ENCODE data around the gene CCSAP.

The CCSAP gene

DNA sequence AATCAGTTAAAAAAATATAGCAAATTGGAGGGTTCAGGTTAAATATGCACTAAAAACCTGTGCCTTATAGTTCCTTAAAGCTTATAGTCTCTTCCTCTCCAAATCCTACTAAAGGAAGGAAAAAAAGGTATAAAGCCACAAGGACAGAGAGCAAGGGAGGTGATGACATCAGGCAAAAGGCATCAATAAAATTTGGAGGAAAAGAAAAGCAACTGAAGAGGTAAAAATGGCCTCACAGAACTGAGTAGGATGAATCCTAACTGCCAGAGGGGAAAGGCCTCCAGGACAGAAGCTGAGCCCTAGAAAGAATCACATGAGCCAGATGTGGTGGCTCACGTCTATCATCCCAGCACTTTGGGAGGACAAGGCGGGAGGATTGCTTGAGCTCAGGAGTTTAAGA is 8.1 kb downstream of the CCSAP start:
- TF ChIP-seq, protein P1, sequence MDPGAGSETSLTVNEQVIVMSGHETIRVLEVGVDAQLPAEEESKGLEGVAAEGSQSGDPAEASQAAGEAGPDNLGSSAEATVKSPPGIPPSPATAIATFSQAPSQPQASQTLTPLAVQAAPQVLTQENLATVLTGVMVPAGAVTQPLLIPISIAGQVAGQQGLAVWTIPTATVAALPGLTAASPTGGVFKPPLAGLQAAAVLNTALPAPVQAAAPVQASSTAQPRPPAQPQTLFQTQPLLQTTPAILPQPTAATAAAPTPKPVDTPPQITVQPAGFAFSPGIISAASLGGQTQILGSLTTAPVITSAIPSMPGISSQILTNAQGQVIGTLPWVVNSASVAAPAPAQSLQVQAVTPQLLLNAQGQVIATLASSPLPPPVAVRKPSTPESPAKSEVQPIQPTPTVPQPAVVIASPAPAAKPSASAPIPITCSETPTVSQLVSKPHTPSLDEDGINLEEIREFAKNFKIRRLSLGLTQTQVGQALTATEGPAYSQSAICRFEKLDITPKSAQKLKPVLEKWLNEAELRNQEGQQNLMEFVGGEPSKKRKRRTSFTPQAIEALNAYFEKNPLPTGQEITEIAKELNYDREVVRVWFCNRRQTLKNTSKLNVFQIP (CRISPR knock-in tag; IDR thresholded peaks at IDR 0.05; ENCODE audit: borderline replicate concordance, low read depth), result no peak
- no peak for TF ChIP-seq ESRRG (CRISPR knock-in tag; IDR thresholded peaks at IDR 0.05)
- TF ChIP-seq CSDC2 (CRISPR knock-in tag; IDR thresholded peaks at IDR 0.05), result no peak
- TF ChIP-seq, protein P2, sequence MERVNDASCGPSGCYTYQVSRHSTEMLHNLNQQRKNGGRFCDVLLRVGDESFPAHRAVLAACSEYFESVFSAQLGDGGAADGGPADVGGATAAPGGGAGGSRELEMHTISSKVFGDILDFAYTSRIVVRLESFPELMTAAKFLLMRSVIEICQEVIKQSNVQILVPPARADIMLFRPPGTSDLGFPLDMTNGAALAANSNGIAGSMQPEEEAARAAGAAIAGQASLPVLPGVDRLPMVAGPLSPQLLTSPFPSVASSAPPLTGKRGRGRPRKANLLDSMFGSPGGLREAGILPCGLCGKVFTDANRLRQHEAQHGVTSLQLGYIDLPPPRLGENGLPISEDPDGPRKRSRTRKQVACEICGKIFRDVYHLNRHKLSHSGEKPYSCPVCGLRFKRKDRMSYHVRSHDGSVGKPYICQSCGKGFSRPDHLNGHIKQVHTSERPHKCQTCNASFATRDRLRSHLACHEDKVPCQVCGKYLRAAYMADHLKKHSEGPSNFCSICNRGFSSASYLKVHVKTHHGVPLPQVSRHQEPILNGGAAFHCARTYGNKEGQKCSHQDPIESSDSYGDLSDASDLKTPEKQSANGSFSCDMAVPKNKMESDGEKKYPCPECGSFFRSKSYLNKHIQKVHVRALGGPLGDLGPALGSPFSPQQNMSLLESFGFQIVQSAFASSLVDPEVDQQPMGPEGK (CRISPR knock-in tag; IDR thresholded peaks at IDR 0.05; ENCODE audit: borderline replicate concordance), result no peak
- TF ChIP-seq OSR1 (CRISPR knock-in tag; IDR thresholded peaks at IDR 0.05), result no peak
- no peak for TF ChIP-seq ZFP3 (CRISPR knock-in tag; IDR thresholded peaks at IDR 0.05)
- TF ChIP-seq, protein P3, sequence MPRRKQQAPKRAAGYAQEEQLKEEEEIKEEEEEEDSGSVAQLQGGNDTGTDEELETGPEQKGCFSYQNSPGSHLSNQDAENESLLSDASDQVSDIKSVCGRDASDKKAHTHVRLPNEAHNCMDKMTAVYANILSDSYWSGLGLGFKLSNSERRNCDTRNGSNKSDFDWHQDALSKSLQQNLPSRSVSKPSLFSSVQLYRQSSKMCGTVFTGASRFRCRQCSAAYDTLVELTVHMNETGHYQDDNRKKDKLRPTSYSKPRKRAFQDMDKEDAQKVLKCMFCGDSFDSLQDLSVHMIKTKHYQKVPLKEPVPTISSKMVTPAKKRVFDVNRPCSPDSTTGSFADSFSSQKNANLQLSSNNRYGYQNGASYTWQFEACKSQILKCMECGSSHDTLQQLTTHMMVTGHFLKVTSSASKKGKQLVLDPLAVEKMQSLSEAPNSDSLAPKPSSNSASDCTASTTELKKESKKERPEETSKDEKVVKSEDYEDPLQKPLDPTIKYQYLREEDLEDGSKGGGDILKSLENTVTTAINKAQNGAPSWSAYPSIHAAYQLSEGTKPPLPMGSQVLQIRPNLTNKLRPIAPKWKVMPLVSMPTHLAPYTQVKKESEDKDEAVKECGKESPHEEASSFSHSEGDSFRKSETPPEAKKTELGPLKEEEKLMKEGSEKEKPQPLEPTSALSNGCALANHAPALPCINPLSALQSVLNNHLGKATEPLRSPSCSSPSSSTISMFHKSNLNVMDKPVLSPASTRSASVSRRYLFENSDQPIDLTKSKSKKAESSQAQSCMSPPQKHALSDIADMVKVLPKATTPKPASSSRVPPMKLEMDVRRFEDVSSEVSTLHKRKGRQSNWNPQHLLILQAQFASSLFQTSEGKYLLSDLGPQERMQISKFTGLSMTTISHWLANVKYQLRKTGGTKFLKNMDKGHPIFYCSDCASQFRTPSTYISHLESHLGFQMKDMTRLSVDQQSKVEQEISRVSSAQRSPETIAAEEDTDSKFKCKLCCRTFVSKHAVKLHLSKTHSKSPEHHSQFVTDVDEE (CRISPR knock-in tag; IDR thresholded peaks at IDR 0.05), result no peak
- no peak for TF ChIP-seq ZNF8 (CRISPR knock-in tag; IDR thresholded peaks at IDR 0.05)
- TF ChIP-seq BACH2 (CRISPR knock-in tag; IDR thresholded peaks at IDR 0.05; ENCODE audit: borderline replicate concordance), result no peak
- no peak for TF ChIP-seq ARNTL (CRISPR knock-in tag; IDR thresholded peaks at IDR 0.05; ENCODE audit: borderline replicate concordance, low read depth)
- no peak for TF ChIP-seq ZNF70 (CRISPR knock-in tag; IDR thresholded peaks at IDR 0.05)
- TF ChIP-seq, protein P4, sequence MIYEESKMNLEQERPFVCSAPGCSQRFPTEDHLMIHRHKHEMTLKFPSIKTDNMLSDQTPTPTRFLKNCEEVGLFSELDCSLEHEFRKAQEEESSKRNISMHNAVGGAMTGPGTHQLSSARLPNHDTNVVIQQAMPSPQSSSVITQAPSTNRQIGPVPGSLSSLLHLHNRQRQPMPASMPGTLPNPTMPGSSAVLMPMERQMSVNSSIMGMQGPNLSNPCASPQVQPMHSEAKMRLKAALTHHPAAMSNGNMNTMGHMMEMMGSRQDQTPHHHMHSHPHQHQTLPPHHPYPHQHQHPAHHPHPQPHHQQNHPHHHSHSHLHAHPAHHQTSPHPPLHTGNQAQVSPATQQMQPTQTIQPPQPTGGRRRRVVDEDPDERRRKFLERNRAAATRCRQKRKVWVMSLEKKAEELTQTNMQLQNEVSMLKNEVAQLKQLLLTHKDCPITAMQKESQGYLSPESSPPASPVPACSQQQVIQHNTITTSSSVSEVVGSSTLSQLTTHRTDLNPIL (CRISPR knock-in tag; IDR thresholded peaks at IDR 0.05; ENCODE audit: low read depth), result no peak
- no peak for TF ChIP-seq ZNF565 (CRISPR knock-in tag; conservative IDR thresholded peaks at IDR 0.05; ENCODE audit: low read depth)
- no peak for ATAC-seq

DNA sequence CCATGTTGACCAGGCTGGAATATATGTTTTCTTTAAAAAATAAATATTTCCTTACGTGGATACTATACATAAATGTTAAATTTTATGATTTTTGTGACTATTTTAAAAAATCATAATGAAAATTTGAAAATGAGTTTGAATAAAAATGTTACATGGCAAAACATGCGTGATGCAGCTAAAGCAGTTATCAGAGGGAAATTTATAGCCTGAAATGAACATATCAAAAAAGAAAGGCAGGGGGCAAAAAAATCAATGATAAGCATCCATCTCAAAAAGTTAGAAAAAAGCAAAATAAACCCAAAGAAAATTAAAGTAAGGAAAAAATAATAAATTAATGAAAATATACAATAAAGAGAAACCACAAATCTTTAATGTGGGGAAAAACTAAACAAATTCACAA is 8.6 kb downstream of the CCSAP start:
- TF ChIP-seq ZNF70 (CRISPR knock-in tag; IDR thresholded peaks at IDR 0.05), result peak; percentile 94
- TF ChIP-seq, protein P4 (CRISPR knock-in tag; IDR thresholded peaks at IDR 0.05; ENCODE audit: low read depth), result no peak
- no peak for ATAC-seq

DNA sequence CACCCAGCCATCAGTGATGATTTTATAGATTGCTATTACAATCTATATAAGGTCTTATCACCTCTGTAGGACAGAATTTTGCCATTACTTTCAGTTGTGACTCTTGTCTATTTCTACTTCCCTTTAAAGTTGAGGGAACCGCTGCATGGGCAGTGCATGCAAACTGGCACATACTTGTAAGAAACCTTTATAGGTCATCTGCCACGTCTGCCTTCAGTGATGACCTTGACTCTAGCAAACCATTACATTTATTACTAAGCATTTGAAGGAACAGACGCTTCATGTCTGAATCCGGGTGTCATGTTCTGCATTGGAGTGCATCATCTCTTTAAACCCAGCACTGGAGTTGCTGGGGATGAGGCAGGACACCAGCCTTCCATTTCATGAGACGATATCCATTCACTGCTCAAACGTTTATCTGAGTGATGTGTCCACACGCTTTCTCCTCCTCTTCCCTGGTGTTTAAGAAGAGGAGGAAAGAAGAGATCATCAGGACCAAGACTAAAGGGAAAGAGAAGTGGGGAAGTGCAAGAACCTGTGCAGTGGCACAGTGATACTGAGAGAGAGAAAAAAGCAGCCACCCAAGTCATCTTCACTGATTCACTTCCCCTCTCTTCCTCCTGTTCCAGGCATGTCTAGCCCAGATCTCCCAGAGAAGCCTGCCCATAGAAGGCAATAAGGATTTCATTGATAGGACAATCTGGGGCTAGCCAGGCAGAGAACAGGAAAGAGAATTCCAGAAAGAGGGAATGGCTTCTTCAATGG is 14.1 kb downstream of the CCSAP start:
- no peak for ATAC-seq
- TF ChIP-seq ZFP3 (CRISPR knock-in tag; IDR thresholded peaks at IDR 0.05) (no peak), ZC3H10 (CRISPR knock-in tag; IDR thresholded peaks at IDR 0.05) (no peak), ISL1 (CRISPR knock-in tag; IDR thresholded peaks at IDR 0.05) (no peak), ZFP30 (CRISPR knock-in tag; IDR thresholded peaks at IDR 0.05) (no peak), ZNF70 (CRISPR knock-in tag; IDR thresholded peaks at IDR 0.05) (no peak), CSDC2 (CRISPR knock-in tag; IDR thresholded peaks at IDR 0.05) (no peak), PPARA (CRISPR knock-in tag; IDR thresholded peaks at IDR 0.05; ENCODE audit: borderline replicate concordance) (no peak), ARNTL (CRISPR knock-in tag; IDR thresholded peaks at IDR 0.05; ENCODE audit: borderline replicate concordance, low read depth) (no peak), ZNF565 (CRISPR knock-in tag; conservative IDR thresholded peaks at IDR 0.05; ENCODE audit: low read depth) (no peak), BACH2 (CRISPR knock-in tag; IDR thresholded peaks at IDR 0.05; ENCODE audit: borderline replicate concordance) (no peak)
- TF ChIP-seq, protein P3 (CRISPR knock-in tag; IDR thresholded peaks at IDR 0.05), result no peak
- TF ChIP-seq, protein P5, sequence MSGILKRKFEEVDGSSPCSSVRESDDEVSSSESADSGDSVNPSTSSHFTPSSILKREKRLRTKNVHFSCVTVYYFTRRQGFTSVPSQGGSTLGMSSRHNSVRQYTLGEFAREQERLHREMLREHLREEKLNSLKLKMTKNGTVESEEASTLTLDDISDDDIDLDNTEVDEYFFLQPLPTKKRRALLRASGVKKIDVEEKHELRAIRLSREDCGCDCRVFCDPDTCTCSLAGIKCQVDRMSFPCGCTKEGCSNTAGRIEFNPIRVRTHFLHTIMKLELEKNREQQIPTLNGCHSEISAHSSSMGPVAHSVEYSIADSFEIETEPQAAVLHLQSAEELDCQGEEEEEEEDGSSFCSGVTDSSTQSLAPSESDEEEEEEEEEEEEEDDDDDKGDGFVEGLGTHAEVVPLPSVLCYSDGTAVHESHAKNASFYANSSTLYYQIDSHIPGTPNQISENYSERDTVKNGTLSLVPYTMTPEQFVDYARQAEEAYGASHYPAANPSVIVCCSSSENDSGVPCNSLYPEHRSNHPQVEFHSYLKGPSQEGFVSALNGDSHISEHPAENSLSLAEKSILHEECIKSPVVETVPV (CRISPR knock-in tag; IDR thresholded peaks at IDR 0.05), result no peak
- TF ChIP-seq, protein P2 (CRISPR knock-in tag; IDR thresholded peaks at IDR 0.05; ENCODE audit: borderline replicate concordance), result no peak

Data from SK-N-SH treated with all-trans-retinoic acid at 6 μM for 48 hours (cell line).